Left forelimb (tissue), 1 donor: ENCODE data around the gene KIF19.

ENCODE experiments used
- DNase-seq: peaks from one replicate; pipeline ENCODE4 v3.0.0-alpha.2; 2018; ENCODE audit warnings: low spot score

KIF19 gene

DNA sequence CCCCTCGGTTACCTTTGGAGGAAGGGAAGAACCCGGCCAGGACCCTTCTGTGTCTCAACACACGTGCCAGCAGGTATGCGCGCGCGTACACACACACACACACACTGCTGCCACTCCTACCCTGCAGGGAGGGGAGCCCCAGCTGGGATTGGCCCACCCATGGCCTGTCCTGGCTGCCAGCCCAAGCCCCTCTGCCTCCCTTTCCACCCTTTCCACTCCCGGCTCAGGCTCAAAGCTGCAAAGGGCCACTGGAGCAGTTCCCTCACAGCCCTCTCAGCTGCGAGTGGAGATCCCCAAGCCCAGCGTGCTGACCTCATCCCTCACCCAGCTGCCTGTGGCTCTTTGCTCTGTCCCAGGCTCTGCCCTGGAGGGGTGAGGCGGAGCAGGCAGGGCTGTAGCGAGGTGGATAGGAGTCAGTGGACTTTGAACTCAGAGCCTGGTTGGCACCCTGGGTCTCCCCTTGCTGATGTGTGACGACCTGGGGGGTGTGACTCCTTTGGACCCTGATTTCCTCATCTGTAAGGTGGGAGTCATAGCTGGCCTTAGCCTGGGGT, 14.5 kb downstream of the KIF19 start:
- no peak for DNase-seq

DNA sequence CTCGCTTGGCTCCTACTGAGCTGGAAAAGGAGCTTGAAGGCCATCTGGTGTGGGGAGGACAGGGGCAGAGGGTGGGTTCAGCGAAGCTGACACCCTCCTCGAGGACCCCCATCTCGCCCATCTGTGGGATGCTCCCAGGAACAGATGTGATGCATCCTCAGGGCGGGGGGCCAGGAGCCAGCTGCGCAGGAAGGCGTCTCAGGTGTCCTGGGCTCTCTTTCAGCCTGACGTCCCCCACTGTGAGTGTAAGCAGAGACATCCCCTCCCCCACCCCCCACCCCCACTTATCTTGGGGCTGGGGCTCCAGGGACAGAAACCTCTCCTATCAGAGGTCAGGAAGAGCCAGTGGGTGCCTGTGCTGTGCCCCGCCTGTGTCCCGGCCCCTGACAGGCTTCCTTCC, 16.2 kb downstream of the KIF19 start:
- DNase-seq, result no peak

DNA sequence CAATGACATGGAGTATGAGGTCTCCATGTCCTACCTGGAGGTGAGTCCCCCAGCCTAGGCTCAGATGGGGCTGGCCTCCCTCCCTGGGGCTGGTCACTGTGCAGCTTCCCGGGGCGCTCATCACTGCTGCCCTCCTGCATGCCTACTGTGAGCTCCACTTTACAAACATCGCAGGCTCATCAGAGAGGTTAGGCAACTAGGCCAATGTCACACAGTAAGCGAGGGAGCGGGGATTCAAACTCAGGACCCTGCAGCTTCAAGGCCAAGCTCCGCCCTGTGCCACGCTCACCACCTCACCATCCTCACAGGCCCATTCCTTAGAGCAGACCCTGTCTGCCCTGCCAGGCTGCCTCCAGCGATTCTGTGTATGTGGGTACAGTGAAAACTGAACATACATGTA, 17.1 kb downstream of the KIF19 start:
- no peak for DNase-seq

DNA sequence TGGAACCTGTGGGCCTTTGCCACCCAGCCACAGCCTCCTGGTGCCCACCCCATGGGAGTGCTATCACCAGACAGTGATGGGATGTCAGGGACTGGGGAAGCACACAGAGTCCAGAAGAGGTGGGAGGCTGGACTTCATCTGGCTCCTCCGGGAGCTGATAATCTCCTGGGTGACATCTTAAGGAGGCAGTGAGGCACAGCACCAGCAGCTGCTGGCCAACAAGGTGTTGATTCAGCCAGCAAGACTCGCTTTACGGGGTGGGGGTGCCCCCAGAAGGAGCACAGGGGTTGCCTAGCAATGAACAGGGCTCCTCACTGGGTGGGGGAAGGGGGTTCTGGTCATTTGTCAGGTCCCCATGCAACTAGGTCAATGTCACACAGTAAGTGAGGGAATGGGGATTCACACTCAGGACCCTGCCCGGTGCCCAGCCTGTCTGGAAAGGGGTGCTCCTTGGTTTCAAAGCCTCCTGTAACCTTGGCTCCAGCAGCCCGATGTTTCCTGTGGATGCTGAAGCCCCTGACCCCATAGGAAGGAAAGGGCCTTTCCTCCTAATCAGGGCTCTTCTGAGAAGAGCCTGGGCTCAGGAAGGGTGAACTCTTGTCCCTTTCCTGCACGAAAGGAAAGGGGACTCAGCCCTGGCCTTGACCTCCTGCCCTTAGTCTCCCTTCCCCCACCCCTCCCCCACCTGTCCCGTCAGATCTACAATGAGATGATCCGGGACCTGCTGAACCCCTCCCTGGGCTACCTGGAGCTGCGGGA, 17.7 kb downstream of the KIF19 start:
- DNase-seq, result no peak

DNA sequence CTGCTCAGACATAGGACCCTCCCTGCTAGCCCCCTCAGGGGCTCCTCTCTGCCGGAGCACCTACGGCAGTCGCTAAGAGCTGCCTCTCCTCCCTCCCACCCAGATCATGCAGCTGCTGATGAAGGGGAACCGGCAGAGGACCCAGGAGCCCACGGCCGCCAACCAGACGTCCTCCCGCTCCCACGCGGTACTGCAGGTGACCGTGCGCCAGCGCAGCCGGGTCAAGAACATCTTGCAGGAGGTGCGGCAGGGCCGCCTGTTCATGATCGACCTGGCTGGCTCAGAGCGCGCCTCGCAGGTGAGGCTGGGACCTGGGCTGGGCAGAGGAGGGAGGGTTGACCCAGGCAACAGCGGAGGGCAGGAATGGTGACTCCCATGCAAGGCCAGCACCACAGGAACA, 18.6 kb downstream of the KIF19 start:
- DNase-seq, result no peak

DNA sequence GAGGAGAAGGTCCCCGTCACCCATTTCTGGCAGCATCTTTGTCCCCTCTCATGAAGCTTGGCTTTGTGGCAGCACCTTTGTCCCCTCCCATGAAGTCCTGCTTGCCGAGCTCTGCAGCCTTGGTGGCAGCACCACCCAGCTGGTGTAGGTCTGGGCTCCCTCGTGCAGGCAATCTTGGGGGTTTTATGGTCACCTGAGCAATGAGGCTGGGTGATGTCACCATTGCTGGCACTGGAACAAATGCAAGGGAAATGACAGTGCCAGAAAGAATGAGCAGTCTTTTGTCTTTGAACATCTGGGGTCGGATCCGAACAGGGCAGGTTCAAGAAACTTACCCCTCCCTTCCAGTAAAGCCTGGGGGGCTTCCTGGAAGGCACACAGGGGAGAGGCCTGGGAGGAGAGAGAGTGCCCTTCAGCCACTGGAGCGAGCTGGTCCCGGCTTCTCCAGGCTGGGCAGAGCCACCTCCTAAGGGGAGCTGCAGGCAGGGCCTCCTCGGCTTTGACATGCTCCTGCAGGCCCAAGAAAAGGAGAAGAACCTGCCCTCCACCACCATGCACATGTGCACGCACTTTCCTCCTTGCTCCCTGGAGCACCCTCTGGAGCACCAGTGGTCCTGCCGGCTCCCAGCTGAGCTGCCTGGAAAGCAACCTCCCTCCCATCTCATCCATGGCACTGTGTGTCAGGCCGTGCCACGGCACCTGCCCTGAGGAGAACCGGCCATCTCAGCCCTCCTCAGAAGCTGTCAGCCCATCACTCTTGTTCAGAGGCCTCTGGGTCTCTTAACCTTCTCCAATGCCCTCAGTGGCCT, 19.6 kb downstream of the KIF19 start:
- no peak for DNase-seq

DNA sequence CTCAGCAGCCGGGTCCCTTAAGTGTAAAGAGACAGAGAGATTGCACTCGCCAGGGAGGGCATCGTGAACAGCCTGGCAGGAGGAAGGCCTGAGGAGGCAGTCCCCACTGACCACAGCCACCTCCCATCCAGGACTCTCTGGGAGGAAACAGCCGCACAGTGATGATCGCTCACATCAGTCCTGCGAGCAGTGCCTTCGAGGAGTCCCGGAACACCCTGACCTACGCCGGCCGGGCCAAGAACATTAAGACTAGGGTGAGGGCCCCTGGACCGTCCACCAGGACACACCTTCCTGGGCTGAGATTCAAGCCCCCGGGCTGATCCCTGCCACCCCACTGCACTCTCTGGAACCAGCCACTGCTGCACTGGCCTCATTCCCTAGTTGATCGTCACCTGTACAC, 21.6 kb downstream of the KIF19 start:
- DNase-seq, result no peak

DNA sequence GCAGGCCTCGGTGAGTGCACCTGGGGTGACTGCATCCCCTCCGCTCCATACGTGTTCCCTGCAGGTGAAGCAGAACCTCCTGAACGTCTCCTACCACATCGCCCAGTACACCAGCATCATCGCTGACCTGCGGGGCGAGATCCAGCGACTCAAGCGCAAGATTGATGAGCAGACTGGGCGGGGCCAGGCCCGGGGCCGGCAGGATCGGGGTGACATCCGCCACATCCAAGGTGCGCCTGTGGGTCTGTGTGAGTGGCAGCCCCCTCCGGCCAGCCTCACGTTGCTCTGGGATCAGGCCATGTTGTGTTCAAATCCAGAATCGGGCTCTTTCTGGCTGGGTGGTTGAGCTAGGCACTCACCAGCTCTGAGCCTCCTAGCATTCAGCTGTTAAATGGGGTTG, 23.1 kb downstream of the KIF19 start:
- DNase-seq, result no peak

DNA sequence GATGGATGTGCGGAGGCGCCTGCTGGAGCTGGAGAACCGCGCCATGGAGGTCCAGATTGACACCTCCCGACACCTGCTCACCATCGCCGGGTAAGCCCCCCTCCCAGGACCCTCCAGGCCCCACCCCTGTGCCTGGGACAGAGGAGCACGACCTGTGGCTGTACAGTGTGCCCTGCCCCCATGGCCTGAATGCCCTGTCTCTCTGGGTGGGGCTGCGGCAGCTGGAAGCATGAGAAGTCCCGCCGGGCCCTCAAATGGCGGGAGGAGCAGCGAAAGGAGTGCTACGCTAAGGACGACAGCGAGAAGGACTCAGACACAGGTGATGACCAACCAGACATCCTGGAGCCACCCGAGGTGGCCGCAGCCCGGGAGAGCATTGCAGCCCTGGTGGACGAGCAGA, 24.5 kb downstream of the KIF19 start:
- no peak for DNase-seq

DNA sequence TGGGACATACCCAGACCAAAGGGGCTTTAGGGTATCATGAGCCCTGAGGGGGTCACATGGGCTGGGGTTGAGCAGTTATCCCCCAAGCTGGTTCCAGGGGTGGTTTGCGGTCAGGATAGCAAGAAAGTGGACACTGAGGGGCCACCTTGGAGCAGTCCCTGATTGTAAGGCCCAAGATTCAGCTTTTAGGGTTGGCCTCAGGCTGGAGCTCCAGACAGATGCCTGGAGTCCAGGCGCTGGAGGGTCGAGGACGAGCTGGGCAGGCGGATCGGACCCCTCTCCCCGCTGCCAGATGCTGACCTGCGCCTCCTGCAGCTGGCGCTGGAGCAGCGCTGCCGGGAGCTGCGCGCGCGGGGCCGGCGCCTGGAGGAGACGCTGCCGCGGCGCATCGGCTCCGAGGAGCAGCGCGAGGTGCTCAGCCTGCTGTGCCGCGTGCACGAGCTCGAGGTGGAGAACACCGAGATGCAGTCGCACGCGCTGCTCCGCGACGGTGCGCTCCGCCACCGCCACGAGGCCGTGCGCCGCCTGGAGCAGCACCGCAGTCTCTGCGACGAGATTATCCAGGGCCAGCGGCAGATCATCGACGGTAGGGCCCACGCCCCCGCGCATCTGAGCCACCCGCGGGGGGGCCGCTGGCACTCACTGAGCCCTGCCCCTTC, 25.7 kb downstream of the KIF19 start:
- DNase-seq, result no peak

DNA sequence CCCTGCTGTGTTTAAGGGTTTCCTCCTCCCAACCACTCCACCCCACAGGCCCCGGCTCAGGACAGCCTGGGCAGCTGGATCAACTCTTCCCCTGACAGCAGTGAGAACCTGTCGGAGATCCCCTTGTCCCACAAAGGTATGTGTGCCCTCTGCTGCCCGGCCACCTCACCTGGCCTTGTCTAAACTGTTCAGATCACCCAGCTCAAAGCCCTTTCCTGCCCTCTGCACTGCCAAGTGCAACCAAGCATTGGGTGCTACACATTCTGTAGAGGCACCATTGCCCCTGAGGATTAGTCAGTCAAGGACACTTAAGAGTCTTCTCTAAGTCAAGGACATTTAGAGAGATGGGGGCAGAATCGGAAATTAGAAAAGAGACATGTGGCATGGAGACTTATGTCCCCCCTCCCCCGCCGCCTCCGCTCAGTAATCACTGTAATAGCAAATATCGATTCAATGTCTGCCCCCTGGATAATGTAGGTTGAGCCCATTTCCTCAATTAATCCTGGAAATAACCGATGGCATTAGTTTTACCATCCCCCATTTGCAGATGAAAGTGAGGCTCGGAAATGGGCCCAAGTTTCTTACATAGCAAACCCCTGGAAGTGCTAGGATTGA, 27.5 kb downstream of the KIF19 start:
- DNase-seq, result no peak

DNA sequence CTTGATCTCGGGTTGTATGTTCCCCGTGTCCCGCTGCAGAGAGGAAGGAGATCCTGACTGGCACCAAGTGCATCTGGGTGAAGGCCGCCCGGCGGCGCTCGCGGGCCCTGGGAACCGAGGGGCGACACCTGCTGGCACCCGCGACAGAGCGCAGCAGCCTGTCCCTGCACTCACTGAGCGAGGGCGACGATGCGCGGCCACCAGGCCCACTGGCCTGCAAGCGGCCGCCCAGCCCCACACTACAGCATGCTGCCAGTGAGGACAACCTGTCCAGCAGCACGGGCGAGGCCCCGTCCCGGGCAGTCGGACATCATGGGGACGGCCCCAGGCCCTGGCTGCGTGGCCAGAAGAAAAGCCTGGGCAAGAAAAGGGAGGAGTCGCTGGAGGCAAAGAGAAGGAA, 28.1 kb downstream of the KIF19 start:
- no peak for DNase-seq

DNA sequence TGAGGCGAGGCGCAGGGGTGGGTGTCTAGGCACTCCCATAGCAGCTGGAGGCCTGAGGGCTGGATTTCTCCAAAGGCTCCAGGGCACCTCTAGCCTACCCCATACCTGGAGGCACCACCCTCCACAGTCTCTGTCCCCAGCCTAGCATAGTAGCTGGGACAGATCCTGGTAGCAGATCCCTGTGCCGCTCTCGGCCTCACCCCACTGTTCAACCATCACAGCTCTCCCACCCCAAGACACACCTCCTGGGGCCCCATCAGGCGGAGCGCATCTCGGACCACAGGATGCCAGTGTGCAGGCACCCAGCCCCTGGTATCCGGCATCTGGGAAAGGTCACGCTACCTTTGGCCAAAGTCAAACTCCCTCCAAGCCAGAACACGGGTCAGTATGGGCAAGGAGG, 28.5 kb downstream of the KIF19 start:
- no peak for DNase-seq

DNA sequence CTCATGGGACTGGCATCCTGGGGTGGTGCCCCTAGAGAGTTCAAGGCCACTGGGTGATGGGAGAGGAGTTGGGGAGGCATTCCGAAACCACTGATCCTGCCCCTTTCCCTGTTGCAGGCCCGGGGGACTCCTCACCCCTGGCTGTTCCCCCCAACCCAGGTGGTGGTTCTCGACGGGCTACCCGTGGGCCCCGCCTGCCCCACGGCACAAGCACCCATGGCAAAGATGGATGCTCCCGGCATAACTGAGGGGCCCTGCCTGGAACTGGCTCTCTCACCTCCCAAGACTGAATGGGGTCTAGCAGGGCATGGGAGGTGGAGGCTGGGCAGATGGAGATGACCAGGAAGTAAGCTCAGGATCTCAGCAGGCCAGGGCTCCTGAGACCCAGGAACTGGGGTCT, 29.0 kb downstream of the KIF19 start:
- DNase-seq, result no peak

DNA sequence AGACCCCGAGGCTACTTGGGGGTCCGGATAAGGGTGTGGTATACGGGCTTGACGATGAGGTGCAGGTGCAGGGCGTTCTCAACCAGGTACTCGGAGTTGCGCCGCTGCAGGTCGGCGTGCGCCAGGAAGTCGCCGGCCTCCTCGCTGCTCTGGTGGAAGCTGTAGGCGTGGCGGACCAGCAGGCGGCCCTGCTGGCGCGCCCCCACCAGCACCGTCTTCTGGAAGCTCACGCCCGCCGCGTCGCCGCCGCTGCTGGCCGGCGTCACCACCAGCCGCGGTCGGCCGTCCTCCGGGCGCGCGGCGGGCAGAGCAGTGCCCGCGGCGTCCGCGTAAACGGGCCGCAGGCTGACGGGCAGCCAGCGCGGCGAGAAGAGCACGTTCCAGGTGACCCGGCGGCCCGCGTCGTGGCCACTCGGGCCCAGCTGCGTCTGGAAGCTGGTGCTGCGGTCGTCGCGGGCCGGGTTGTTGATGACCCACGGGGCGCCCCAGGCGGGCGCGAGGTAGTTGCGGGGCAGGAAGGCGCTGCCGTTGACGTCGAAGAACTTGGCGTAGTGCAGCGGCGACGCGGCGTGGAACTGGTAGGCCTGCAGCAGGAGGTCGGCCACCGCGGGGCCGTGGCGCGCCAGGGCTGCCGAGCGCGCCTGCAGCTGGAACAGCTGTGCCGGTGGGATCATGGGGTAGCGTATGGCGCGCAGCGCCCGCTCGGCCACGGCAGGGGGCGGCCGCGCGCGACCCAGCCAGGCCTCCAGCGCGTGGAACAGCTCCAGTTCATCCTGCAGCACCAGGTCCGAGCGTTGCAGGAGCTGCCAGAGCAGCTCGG, 30.8 kb downstream of the KIF19 start:
- DNase-seq, result no peak

DNA sequence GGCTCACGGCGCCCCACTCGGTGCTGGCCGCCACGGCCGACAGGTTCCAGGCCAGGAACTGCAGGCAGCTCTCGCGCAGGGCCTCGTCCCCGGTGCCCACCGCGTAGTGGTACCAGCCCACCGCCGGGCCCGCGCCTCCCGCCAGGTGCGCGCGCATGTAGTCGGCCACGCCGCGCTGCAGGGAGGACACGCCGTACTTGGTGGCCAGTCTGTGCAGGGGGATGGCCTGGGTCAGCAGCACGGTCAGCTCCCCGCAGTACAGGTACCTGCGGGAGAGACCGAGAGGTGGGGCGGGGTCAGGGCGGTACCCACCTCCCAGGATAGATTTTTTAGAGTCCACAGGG, 31.4 kb downstream of the KIF19 start:
- no peak for DNase-seq

DNA sequence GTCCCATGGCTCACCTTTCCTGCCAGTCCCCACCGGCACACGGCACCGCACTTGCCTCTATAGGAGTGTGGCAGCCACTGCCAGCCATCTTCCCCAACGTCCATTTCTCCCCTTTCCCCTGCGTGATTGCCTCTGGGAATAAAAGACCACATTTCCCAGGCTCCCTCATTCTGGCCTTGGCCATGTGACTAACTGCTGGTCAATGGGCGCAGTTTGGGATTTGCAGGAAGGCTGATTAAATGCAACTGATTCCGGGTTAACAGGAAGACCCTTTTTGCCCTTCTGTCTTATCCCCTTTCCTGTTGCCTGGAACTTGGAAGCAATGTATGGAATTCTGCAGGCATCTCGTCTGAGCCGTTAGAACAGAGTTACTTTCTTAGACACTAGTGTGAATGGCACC, 32.7 kb downstream of the KIF19 start:
- DNase-seq, result no peak

DNA sequence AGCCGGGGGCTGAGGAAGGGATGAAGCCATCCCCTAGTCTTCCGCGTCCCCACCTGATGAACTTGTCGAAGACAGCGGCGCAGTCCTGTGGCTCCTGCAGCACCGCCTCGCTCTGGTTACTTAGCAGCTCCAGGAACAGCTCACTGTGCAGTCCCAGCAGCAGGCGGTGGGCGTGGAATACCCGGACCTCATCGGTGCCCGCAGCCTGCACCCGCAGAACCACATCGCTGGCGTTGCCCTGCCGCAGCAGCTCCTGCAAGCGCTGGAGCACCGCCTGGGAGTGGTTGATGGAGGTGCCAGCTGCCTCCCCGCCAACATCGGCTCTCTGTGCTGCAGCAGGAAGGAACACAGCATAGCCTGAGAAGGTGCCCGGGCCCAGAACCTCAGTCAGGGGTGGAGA, 33.9 kb downstream of the KIF19 start:
- DNase-seq, result no peak

DNA sequence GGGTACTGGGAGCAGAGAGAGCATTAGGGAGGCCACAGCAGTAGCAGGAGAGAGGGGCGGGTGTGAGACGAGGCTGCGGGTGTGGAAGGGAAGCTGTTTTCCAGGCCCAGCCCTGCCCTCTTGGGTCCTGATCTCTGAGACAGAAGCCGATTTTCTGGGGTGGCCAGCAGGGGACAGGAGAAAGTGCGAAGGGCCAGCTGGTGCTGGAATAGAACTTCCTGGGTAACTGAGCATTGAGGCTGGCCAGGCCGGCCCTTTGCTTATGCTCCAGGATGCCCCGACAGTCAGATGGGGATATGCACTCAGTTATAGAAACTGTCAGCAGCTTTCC, 34.8 kb downstream of the KIF19 start:
- DNase-seq, result no peak

DNA sequence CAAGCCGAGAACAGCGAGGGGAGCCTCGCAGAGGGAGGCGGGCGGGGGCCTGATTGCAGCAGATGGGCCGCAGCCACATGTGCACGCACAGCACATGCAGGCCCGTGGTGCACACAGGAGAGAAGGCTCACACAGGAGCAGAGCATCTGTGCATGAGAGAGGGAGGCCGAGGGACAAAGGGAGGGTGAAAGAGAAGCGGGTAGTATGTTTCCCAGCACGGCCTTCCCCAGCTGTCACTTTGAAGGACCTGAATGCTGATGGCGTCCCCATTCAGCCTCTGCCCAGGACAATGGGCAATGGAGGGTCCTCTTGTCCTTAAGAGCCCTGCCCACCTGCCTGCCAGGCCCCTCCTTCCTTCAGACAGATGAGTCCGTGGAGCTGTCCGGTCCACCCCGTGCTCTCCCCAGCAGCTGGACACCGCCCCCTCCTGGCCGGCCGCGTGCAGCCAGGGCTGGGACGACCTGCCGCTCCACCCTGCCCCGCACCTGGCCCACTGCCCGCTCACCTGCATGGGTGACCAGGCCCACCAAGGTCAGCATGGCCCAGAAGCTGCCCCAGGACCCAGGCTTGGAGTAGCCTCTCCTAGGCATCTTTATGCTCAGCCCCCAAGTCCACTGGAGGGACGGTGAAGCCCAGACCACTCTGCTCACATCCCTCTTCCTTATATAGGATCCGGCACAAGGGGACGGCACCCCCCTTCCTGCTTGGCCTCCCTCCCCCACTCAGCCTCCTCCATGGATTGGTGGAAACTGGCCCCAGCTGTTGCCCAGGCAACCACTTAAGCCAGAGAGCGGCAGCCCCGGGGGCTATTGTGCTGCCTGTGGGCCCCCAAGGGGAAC, 35.4 kb downstream of the KIF19 start, which contains the start of gene BTBD17:
TSS of gene BTBD17 (minus strand) at position 639 of the 839 bp plus-strand sequence. CDS start at position 590, 49 bp downstream.
- no peak for DNase-seq

DNA sequence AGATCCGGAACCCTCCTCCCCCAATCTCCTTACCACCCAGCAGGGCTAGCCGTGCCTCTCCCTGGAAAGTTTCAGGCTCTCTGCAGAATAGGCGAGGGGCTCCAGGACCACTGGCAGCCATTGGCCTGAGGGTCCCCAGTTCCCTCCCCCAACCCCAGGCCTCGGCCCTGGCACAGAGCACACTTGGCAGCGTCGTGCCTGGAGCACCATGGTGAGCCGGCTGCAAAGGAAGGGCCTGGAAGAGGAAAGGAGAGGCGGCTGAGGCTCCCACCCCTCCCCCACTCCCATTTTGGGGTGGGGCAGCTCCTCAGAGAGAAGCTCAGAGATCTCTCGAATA, 36.0 kb downstream of the KIF19 start:
- no peak for DNase-seq
